Stimulated activated CD8-positive, alpha-beta memory T cell treated with anti-CD3 and anti-CD28 coated beads, Interleukin-15, amount 100 ng/mL, for 1 hour (primary cell): ENCODE data around the gene CALN1.

Source experiments
- DNase-seq: peaks from one replicate; pipeline ENCODE4 v3.0.0-alpha.2; 2020; ENCODE audit warnings: low read depth

The CALN1 gene

GRCh38 chr7:72037516-72037915, 374.6 kb downstream of the CALN1 start:
- DNase-seq: no peak

GRCh38 chr7:72035266-72035665, 376.9 kb downstream of the CALN1 start:
- DNase-seq: no peak

GRCh38 chr7:72032934-72033333, 379.2 kb downstream of the CALN1 start:
- no peak for DNase-seq

GRCh38 chr7:72030994-72031667, 381.0 kb downstream of the CALN1 start:
- no peak for DNase-seq

- no peak for DNase-seq
Measured at GRCh38 chr7:72028267-72028666, 383.9 kb downstream of the CALN1 start.

- no peak for DNase-seq
Measured at GRCh38 chr7:72025381-72025960, 386.7 kb downstream of the CALN1 start.

GRCh38 chr7:72023926-72024325, 388.2 kb downstream of the CALN1 start:
- DNase-seq: no peak

GRCh38 chr7:72021716-72022115, 390.4 kb downstream of the CALN1 start:
- no peak for DNase-seq

- no peak for DNase-seq
Measured at GRCh38 chr7:72020311-72020710, 391.8 kb downstream of the CALN1 start.

GRCh38 chr7:72019436-72019835, 392.7 kb downstream of the CALN1 start:
- DNase-seq: no peak

GRCh38 chr7:72017756-72018155, 394.4 kb downstream of the CALN1 start:
- DNase-seq: no peak

GRCh38 chr7:72016574-72016973, 395.6 kb downstream of the CALN1 start:
- DNase-seq: no peak

GRCh38 chr7:72015136-72015535, 397.0 kb downstream of the CALN1 start:
- DNase-seq: no peak

- DNase-seq: no peak
Measured at GRCh38 chr7:72007018-72007417, 405.1 kb downstream of the CALN1 start.

GRCh38 chr7:72003236-72003635, 408.9 kb downstream of the CALN1 start:
- DNase-seq: no peak

- no peak for DNase-seq
Measured at GRCh38 chr7:71996141-71996540, 416.0 kb downstream of the CALN1 start.

- DNase-seq: no peak
Measured at GRCh38 chr7:71995111-71995510, 417.0 kb downstream of the CALN1 start.

- DNase-seq: no peak
Measured at GRCh38 chr7:71991586-71991985, 420.6 kb downstream of the CALN1 start.

- no peak for DNase-seq
Measured at GRCh38 chr7:71990138-71990462, 422.0 kb downstream of the CALN1 start.

- no peak for DNase-seq
Measured at GRCh38 chr7:71988201-71988600, 423.9 kb downstream of the CALN1 start.

GRCh38 chr7:71987200-71987767, 424.9 kb downstream of the CALN1 start:
- no peak for DNase-seq

- DNase-seq: no peak
Measured at GRCh38 chr7:71984348-71984747, 427.8 kb downstream of the CALN1 start.

GRCh38 chr7:71982851-71983250, 429.3 kb downstream of the CALN1 start:
- DNase-seq: no peak

- DNase-seq: no peak
Measured at GRCh38 chr7:71976645-71977044, 435.5 kb downstream of the CALN1 start.
